GM18505 (cell line): Measurements from ENCODE around the gene HOXB8.

Source experiments
- ATAC-seq: cut with Tn5 transposase; IDR thresholded peaks from one replicate; pipeline ENCODE4 v1.9.1; 2021; ENCODE audit not compliant: unreplicated experiment
- POLR2A ChIP-seq: IDR thresholded peaks from 4 replicates; pipeline ENCODE4 v1.6.1; 2011; ENCODE audit warnings: borderline replicate concordance; ENCODE audit not compliant: insufficient read depth, insufficient read length; ENCODE audit errors: extremely low read depth

The HOXB8 gene

DNA sequence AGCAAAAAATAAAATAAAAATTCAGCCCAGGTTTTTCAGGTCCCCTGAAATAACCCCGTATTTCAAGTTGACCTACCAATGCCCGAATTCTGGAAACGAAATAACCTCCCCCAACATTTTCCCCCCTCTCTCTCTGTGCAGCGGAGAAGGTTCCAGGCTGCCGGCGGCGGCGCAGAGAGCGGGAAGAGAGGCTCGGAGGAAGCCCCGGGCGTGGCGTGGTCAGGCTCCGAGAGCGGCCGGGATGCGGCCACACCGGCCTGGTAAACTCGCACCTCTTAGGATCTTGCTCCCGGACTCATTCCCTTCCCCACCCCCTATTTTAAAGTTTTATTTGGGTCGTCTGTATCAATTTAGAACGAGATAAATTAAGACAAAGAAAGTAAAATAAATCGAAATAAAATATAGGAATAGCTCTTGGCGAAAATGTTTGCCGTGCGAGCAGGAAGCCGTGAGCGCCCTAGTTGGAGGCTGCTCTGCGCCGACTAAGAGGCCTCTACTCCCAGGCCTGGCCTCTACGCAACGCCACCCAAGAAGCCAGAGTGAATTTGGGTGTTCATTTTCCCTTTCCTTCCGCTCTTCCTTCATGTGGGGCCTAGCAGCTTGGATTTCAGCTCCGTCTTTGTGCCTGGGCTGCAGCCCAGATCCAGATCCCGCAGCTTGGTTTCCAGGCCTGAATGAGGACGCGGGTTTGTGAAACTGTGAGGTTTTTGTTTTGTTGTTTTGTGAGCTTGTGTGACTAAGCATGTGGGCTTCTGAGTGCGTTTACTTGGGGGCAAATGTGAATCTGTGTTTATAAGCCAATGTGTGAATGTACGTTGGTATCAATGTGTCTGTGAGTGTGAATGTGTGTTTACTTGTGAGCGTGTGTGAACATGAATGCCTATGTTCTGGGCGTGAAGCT, 8.9 kb downstream of the HOXB8 start:
- no peak for TF ChIP-seq POLR2A
- ATAC-seq = no peak

DNA sequence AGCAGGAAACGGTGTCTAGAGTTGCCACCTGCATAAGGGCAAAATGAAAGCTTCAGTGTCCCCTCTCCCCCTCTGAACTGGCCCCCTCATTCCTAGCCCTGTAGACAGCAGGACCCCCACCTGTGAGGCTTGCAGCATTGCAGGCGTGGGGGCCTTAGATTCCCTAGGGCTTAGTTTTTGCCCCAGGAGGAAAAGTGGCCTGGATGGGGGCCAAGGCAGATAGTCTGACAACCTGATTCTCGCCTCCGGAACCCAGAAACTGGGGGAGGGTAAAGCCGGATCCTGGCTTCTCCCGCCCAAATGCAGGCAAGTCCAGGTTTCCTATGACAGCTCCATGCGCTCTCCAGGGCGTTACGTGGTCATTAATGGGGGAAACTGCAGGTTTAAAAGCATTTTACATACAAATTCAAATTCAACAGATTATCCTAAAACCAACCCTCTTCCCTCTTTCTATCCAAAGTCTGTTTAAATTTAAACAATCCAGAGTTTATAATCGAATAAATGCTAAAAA, 9.6 kb downstream of the HOXB8 start:
- TF ChIP-seq POLR2A = no peak
- ATAC-seq = no peak

DNA sequence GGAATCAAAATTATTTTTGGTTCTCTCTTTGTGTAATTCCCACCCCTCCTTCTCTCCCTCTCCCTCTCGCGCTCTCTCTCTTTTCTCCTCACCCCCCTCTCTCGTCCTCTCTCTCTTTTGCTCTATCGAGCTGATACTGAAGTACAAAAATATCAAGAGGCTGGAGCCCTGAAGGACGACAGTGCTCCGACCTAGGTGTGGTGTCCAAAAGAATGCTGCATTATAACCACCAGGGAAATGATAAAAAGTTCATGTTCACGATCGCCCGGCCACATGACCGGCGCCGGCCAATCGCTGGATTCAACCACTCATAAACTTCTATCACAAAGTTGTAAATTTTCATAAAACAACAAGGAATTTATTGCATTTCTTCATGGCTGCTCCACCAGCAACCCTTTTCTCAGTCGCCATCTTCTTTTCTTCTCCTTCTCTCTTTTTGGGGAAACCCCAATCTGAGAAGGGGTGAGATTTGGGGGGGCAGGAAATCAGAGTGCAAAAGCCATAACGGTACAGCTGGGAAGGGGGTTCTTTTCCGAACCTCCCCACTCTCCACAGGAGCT, 10.2 kb downstream of the HOXB8 start, which contains the start of gene HOXB6:
HOXB6 (minus strand) TSS at position 217 of the 560 bp plus-strand sequence. CDS start 6,836 bp downstream, outside the sequence.
- TF ChIP-seq POLR2A = no peak
- ATAC-seq = no peak

DNA sequence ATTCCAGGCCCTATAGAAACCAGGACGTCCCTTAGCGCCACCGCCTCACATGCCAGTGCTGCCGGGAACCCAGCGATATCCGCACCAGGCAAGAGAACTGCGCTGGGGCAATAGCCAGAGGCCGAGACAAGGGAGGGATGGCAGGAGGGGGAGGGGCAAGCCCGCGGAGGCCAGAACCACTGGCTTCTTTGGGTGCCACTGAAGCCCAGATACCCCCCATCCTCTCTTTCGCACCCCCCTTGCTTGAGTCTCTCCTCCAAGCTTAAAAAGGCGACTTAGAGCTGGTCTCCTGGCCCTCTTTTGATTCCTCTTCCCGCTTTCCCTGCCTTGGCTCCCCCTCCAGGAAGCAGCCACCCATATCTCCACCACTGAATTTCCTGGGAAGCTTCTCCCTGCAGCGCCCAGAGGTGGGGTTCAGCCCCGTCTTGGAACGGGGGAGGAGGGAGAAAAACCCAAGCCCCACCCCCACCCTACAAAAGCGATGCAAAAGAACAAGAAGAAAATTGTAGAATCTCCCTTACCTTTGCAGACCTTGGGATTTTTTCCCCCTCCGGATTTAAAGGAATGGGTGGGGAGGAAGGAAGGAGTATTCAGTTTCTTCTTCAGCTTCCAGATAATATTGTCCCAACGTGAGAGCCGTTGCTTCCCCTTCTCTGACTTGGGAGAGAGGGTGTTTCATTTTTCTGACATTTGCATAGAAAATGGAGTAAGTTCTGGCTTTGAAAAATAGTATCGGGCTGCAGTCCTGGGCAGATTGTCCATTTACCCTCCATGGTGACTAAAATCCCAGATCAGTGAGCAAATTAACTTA, 10.9 kb downstream of the HOXB8 start:
- ATAC-seq = no peak

DNA sequence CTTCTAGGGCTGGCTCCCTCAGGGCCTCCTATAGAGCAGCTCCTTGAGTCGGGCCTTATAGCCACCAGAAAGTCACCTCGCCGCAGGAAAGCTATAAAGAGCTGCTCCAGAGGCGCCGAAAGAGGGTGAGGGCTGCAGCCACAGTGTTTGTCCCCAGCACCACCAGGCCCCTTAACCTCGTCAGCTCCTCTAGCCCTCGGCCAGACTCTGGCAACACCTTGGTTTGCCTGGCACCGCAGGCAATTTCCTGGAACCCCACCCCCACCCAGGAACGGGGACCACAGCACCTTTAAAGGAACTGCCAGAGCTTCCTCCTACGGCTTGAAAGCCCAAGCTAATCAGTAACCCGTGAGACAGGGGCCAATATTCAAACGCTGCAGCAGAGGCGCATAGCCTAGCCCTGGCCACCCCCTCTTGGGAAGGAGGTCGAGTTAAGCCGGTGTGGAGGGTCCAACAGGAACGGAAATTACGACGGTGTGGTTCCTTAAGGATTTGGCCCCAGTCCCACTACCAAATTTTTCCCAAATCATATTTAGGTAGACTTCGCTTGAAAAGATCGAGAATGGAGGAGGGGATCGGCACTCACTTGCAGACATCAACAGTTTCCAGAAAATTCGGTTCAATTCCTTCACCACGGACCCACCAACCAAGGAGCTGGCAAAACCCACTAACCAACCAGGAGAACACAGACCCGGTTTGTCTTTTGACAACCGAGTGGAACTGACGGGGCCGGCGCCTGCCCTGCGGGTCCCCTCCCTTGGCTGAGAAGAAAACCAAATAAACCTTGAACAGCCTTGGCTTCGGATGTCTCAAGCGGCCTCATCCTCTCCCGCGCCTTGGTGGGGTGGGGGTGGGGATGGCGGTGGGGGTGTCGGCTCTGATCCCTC, 13.3 kb downstream of the HOXB8 start:
- no peak for ATAC-seq
- no peak for TF ChIP-seq POLR2A

More for the DNA sequence above, 10.9 kb downstream of the HOXB8 start:
- TF ChIP-seq POLR2A = no peak

DNA sequence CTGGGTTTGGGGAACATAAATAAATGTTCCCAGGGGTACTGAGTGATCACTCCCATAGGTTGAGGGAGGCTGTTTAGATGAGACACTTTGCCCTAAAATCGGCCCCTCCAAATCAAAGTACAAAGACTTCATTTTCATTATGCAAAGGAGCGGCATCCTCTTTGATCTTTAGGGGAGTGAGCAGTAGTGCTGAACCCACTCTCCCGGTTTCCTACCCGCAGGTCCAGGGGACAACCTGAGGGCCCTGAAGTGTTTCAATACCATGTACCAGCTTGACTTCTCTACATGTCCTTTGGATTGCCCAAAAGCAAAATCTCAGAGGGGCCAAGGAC, 13.9 kb downstream of the HOXB8 start:
- no peak for ATAC-seq
- TF ChIP-seq POLR2A = no peak

DNA sequence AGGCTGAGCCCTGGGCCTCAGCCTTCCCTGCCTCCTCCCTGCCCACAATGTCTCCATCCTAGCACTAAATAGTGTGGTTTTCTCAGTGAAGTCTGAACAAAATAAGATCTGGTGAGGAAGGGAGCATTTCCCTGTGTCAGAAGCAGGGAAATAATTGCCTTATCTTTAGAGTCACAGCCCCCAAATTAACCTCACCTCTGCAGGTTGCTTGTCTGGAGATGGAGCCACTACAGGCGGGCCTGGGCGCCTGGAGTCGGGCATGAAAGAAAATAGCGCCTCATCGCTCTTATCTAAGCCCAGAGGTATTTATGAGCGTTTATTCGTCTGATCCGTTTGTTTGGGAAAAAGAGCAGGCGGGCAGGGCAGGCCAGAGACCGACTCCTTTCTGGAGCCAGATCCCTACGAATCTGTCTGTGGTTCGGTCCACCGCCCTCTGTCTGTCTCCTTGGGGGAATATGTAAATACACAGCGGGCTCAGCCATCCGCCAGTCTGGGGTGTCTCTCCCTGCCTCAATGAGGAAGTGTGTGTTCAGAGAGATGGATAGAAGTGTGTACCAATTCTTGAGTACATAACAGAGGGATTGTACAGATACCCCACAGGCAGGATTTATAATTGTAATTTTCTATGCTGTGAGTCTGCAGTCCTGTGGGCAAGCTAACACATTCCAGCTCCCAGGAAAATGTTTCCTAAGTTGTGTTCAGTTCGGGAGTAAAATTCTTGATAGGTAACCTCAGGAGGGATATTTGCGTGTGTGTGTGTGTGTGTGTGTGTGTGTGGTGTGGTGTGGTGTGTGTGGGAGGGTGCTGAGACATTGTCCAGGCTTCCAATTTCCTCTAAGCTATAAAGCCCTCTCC, 14.6 kb downstream of the HOXB8 start:
- no peak for ATAC-seq
- TF ChIP-seq POLR2A = no peak

DNA sequence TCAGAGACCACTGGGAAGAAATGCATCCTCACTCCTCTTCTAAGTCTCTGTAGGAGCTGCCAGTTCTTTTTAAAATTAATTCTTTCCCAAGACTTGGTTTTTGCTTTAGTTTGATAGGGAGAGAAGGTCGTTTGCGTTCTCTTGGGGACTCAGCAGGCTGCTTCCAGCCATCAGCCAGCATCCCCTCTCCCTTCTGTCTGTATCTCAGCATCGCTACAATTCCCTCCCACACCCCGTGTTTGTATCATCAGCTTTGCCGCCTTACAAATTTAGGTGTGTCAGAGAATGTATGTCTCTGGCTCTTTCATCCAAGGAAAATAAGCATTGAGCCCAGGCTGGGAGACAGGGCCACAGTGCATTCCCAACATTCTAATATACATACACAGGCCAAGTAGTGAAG, 15.7 kb downstream of the HOXB8 start:
- TF ChIP-seq POLR2A = no peak
- no peak for ATAC-seq

DNA sequence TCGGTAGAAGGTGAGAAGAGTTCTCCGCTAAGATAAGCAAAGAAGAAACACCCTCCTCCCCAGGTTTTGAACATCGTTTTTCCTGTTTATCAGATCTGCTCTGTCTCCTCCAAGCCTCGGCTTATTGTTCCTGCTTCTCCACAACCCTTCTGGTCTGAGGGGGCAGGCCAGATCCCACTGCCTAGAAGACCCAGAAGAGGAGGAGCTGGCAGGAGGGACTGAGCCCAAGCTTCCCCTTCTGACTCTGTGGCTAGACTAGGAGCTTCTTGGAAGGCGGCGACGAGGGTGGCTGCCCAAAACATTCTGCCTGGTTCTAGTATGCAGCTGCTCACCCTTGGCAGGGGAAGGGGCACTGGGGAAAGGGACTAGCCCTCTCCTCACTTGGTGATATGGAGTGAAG, 16.4 kb downstream of the HOXB8 start:
- ATAC-seq = no peak
- TF ChIP-seq POLR2A = no peak

DNA sequence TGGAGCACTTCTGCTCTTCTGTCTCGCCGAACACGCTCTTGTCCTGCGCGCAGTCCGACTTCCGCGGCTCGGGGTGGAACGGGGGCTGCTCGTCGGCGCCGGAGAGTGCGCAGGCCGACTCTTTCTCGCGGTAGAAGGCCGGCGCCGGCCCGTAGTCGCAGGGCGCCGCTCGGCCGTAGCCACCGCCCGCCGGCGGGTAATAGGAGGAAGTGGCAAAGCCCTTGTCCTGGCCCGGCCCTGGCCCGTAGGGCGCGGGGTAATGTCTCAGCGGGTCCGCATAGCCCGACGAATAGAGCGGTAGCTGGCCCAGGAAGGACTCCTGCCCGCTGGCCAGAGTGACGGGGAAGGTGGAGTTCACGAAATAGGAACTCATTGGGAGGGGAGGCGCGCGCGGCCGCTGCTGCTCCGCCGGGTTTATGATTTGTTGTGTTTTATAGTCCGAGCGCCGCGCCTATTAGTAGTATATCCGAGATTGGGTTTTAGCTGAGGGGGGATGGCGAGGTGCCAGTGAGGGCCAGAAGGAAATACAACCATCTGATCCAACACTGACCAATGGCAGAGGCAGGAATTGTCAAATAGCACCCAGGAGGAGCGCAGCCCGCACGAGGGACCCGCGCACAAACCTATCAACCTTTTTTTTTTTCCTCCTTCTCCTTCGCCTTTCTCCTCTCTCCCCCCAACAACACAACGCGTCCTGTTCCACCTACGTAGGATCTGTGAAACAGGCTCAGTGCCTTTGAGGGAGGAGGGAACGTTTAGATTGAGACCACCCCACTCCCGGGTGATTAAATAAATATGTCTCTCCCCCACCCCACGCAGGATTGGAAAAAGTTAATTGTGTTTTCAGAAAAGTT, 17.1 kb downstream of the HOXB8 start:
- no peak for TF ChIP-seq POLR2A
- no peak for ATAC-seq

DNA sequence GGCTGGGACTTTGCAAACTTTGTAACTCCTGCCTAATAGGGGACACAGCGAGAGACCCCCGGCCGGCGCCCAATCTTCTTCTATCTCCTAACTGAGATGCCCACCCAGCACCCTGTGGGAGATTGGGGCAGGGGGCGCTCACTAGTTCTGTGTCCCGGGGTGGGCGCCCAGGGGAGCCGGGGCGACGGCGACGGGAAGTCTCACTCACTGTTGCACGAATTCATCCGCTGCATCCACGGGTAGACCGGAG, 17.6 kb downstream of the HOXB8 start:
- no peak for ATAC-seq
- TF ChIP-seq POLR2A = no peak
